GM06990 (cell line): ENCODE results near the gene C14orf39.

Experiments used
- DNase-seq: peaks from one replicate; pipeline ENCODE4 v3.0.0-alpha.2; 2011; ENCODE audit not compliant: insufficient read length; ENCODE audit errors: extremely low read depth
- H3K27me3 ChIP-seq: replicated peaks from 2 replicates; pipeline ENCODE4 v1.6.0; 2011; ENCODE audit warnings: low read length; ENCODE audit not compliant: control insufficient read depth, insufficient read depth
- H3K36me3 ChIP-seq: 2 replicates; pipeline ENCODE4 v1.5.1; 2011; ENCODE audit warnings: low read length; ENCODE audit not compliant: control insufficient read depth, insufficient read depth
- H3K4me3 ChIP-seq: replicated peaks from 2 replicates; pipeline ENCODE4 v1.5.1; 2011; ENCODE audit warnings: low read depth, mild to moderate bottlenecking, control low read depth, low read length
- CTCF ChIP-seq: IDR thresholded peaks from 2 replicates; pipeline ENCODE4 v1.5.1; 2011; ENCODE audit warnings: low read length, control low read depth, mild to moderate bottlenecking, inconsistent platforms; ENCODE audit not compliant: insufficient read depth, poor library complexity, severe bottlenecking

The C14orf39 gene

DNA sequence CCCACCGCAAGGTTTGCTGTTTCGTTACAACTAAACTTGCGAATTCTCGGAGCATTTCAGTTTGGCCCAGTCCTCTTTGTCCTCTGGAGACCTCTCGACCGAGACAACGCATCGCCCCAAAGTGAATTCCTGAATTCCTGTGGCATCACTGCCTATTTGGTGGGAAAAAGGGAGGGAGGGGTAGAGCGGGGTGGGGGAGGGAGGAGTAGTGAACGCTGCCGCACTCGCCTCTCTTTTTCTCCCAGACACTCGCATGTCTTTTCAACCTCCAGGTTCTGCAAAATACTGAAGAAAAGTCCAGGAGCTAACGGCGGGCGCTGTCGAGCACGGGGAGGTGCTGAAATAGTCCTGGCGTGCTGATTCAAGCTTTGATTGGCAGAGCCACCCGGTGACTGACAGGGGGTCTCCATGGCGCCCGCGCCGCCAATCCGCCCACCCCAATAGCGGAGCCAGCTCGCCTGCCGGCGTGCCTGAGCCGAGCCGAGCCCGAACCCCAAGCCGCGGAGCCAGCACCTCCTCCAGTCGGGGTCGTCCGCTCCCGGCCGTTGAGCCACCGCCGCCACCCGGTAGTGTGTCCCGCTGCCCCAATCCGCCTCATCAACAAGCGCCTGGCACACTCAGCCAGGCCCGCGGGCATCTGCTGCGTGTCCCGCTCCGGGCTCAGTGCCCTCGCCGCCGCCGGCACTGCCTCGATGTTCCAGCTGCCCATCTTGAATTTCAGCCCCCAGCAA, 23.0 kb upstream of the C14orf39 start, which contains the start of gene SIX6:
Gene SIX6 (plus strand): TSS at position 440 of the 731 bp plus-strand sequence. CDS start 253 bp downstream, at position 693.
- no peak within 1 kb of the TSS for H3K4me3 ChIP-seq
- H3K27me3 ChIP-seq, result peaks cover 5% of the 10 kb centered on the region
- TF ChIP-seq CTCF, result no peak
- no peaks in the 10 kb centered on the region for H3K36me3 ChIP-seq
- no peak for DNase-seq

- TF ChIP-seq CTCF, result no peak
- Histone ChIP-seq H3K4me3 (no peak overlapping the region), H3K27me3 (peaks cover 5% of the 10 kb centered on the region), H3K36me3 (no peaks in the 10 kb centered on the region)
- DNase-seq, result no peak
Measured at GRCh38 chr14:60508363-60508706, 22.5 kb upstream of the C14orf39 start.

GRCh38 chr14:60506985-60507829, 21.3 kb upstream of the C14orf39 start:
- no peak for TF ChIP-seq CTCF

DNA sequence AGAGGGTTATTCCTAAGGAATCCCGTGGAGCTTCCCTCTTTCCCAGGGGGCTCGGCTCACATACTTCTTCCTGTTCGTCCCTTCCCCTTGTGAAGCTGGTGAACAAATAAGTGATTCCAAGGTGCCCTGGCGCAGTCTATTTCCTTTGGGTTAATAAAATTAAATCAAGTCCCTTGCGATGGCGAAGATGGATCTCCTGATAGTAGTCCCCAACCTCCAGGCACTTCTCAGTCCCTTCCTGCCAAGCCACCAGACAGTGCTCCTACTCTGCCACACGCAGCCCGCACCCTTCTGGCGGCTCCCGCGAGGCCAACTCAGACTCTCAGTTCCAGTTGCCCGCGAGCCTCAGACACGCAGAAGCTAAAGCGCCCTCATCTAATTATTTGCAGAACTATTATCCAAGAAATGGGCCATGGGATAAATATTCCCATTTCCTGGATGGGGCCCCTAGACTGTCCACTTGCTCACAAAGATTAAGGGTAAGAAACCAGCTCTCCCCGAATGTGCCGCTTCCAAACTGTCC, 20.7 kb upstream of the C14orf39 start:
- Histone ChIP-seq H3K4me3 (no peak overlapping the region), H3K27me3 (peaks cover 5% of the 10 kb centered on the region), H3K36me3 (no peaks in the 10 kb centered on the region)
- no peak for TF ChIP-seq CTCF
- DNase-seq, result no peak

More at GRCh38 chr14:60506985-60507829, 21.3 kb upstream of the C14orf39 start:
- Histone ChIP-seq H3K36me3 (no peaks in the 10 kb centered on the region), H3K4me3 (no peak overlapping the region), H3K27me3 (peaks cover 5% of the 10 kb centered on the region)
- DNase-seq, result no peak

DNA sequence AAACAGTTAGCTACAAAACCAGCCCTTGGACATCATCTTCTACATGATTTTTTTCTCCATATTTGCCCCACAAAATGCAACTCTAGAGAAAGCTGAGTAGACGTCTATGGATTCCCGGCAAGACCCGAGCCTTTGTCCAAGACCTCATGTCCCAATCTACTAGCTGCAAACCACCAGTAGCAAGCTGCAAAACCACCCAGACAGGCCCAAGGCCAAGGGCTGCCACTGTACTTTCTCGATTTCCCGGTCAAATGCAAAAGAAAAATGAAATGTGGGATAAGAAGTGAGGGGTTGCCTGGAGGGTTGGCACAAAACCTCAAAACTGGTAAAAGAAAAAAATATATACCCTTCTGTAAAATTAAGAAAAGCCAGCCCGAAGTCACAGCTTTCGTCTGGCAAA, 20.1 kb upstream of the C14orf39 start:
- Histone ChIP-seq H3K27me3 (peaks cover 5% of the 10 kb centered on the region), H3K4me3 (no peak overlapping the region), H3K36me3 (no peaks in the 10 kb centered on the region)
- DNase-seq, result no peak
- no peak for TF ChIP-seq CTCF
